ENCODE measurements around the gene NOS1.

Gene NOS1

GRCh38 chr12:117361347-117361751 lies at the start of gene NOS1:
Gene NOS1 (minus strand): TSS chr12:117361626. CDS start chr12:117331069, 30,557 bp downstream.
- TF ChIP-seq CTCF (IDR thresholded peaks at IDR 0.05): no peak
- no peak for TF ChIP-seq ZFX (IDR thresholded peaks at IDR 0.05; ENCODE audit: borderline replicate concordance)
- no peak within 1 kb of the TSS for H3K27ac ChIP-seq

DNA sequence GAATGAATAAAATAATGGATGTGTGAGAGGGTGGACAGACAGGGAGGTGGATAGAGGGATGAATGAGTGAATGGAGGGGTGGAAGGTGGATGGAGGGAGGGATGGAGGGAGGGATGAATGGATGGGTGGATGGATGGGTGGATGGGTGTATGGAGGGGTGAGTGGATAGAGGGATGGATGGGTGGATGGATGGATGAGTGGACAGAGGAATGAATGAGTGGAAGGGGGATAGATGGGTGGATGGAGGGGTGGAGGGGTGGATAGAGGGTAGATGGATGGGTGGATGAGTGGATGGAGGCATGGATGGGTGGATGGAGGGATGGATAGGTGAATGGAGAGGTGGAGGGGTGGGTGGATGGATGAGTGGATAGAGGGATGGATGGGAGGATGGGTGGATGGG lies 47.9 kb upstream of the NOS1 start:
- TF ChIP-seq CTCF (IDR thresholded peaks at IDR 0.05) (no peak), ZFX (IDR thresholded peaks at IDR 0.05; ENCODE audit: borderline replicate concordance) (no peak)
- no peak overlapping the region for H3K27ac ChIP-seq

DNA sequence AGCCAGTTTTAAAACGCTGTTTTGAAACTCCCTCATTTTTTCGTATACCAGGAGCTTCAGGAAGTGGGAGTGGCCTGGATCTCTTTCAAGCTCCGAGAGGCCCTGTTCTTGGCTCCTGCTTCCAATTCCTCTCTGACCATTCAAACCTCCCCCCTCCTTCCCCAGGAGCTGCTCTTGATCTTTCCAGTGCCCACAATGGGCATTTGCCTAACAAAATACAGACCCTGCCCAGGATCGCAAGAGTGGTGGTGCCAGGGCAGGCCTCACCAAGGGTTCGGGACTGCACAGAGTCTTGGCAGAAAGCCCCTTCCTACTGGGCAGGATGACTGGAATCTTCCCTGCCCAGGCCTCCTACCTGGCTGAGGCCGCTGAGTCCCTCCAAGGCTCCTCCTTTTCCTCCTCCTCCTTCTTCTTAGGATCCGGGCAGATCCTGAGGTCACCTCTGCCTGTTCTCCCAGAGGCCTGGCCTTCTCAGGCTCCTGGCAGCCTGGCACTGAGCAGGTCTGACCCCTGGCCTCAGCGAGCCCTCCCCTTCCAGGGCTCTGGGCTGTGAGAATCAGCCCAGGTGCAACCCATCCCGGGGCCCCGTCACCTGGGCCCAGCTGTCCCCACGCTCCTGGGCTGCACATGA lies 46.9 kb upstream of the NOS1 start:
- no peak overlapping the region for H3K27ac ChIP-seq
- TF ChIP-seq CTCF (IDR thresholded peaks at IDR 0.05) (no peak), ZFX (IDR thresholded peaks at IDR 0.05; ENCODE audit: borderline replicate concordance) (no peak)

GRCh38 chr12:117404940-117405339 lies 43.5 kb upstream of the NOS1 start:
- TF ChIP-seq ZFX (IDR thresholded peaks at IDR 0.05; ENCODE audit: borderline replicate concordance): no peak
- TF ChIP-seq CTCF (IDR thresholded peaks at IDR 0.05): no peak
- H3K27ac ChIP-seq: no peak overlapping the region

GRCh38 chr12:117404203-117404853 lies 42.9 kb upstream of the NOS1 start:
- no peak for TF ChIP-seq CTCF (IDR thresholded peaks at IDR 0.05)
- no peak for TF ChIP-seq ZFX (IDR thresholded peaks at IDR 0.05; ENCODE audit: borderline replicate concordance)
- H3K27ac ChIP-seq: no peak overlapping the region

- TF ChIP-seq CTCF (IDR thresholded peaks at IDR 0.05): no peak
- no peak for TF ChIP-seq ZFX (IDR thresholded peaks at IDR 0.05; ENCODE audit: borderline replicate concordance)
- H3K27ac ChIP-seq: no peak overlapping the region
Measured at GRCh38 chr12:117403586-117404139, 42.2 kb upstream of the NOS1 start.

GRCh38 chr12:117402363-117402762 lies 40.9 kb upstream of the NOS1 start:
- H3K27ac ChIP-seq: no peak overlapping the region
- TF ChIP-seq CTCF (IDR thresholded peaks at IDR 0.05): peak; percentile 31
- no peak for TF ChIP-seq ZFX (IDR thresholded peaks at IDR 0.05; ENCODE audit: borderline replicate concordance)

Data from 22Rv1 (cell line).